HCT116 (cell line): ENCODE results near the gene TSPEAR. TPM values are rescaled to one million over a fixed set of nuclear protein-coding genes. Genes with fewer than 3 reads are reported as not detected.
A peak's percentile ranks its signal among the peaks of the same experiment; 100 is the strongest.

Experiments used
- ATAC-seq: fragments of 200-7000 bp; cut with Tn5 transposase; 2 replicates; pipeline ENCODE4 v1.9.1; 2020; ENCODE audit warnings: mild to moderate bottlenecking, moderate library complexity
- BruUV-seq: library from RNA; stranded (reverse); fragments of 400-500 nt; replicated peaks from 2 replicates; lab custom pipeline; 2021; lab: Mats Ljungman, UMichigan
- CTCF ChIA-PET: fragments of 300-600 bp; sonication (Branson Sonifier 250); formaldehyde crosslinking; loops from one replicate; lab custom pipeline; 2021; ENCODE audit warnings: antibody characterized with exemption; lab: Charles Lee
- POLR2A ChIA-PET: fragments of 300-600, 350-600 bp; sonication (Branson Sonifier 250); formaldehyde crosslinking; loops from one replicate; lab custom pipeline; 2021; ENCODE audit warnings: antibody characterized with exemption; lab: Charles Lee
- RAD21 ChIA-PET, 2 experiments: fragments of 300-600 bp; sonication (Branson Sonifier 250); formaldehyde crosslinking; loops; one replicate each; lab custom pipeline; 2023; ENCODE audit warnings: low total read pairs in 2 of 2; ENCODE audit not compliant: uncharacterized antibody in 2 of 2, unreplicated experiment in 2 of 2, low non-redundant PET in 1 of 2; lab: Charles Lee
- DNase-seq: peaks from one replicate; pipeline ENCODE4 v3.0.0-alpha.2; 2010; ENCODE audit warnings: low read depth, low spot score
- H2AFZ ChIP-seq: fragments of 200-600 bp; shearing (Covaris generic), sonication (generic); 2 replicates; pipeline ENCODE4 v1.6.1; 2017; ENCODE audit warnings: low read depth, mixed run types, mixed read lengths, antibody characterized with exemption, low read length; ENCODE audit not compliant: poor library complexity, severe bottlenecking
- H3K27ac ChIP-seq: 2 replicates; pipeline ENCODE4 v1.5.1; 2012; ENCODE audit warnings: low read depth, low read length
- H3K27me3 ChIP-seq: fragments of 200-600 bp; sonication (generic); 2 replicates; pipeline ENCODE4 v1.6.1; 2016; ENCODE audit warnings: mixed run types, low read length, mixed read lengths; ENCODE audit not compliant: insufficient read depth
- H3K36me3 ChIP-seq, 2 experiments: fragments of 200-500 bp in 1 of 2; fragments of 200-600 bp in 1 of 2; sonication (Bioruptor generic) in 1 of 2; sonication (generic) in 1 of 2; 2 replicates each; pipeline versions ENCODE4 v1.5.1 to v1.6.1; 2014 to 2016; ENCODE audit warnings: low read length in 2 of 2, inconsistent platforms in 1 of 2, mixed read lengths in 1 of 2, mixed run types in 1 of 2; ENCODE audit not compliant: insufficient read depth in 2 of 2, control insufficient read depth in 1 of 2
- H3K4me1 ChIP-seq, 2 experiments: fragments of 200-600 bp in 1 of 2; sonication (generic) in 1 of 2; 2 replicates each; pipeline versions ENCODE4 v1.5.1 to v1.6.1; 2012 to 2017; ENCODE audit warnings: low read length in 2 of 2, inconsistent platforms in 1 of 2, mild to moderate bottlenecking in 1 of 2, mixed read lengths in 1 of 2, mixed run types in 1 of 2, moderate library complexity in 1 of 2; ENCODE audit not compliant: insufficient read depth in 2 of 2, control insufficient read depth in 1 of 2
- H3K4me2 ChIP-seq: fragments of 200-600 bp; sonication (generic); 2 replicates; pipeline ENCODE4 v1.6.1; 2017; ENCODE audit warnings: mixed run types, low read length, mixed read lengths
- H3K4me3 ChIP-seq, 2 experiments: fragments of 200-600 bp in 1 of 2; sonication (generic) in 1 of 2; replicated peaks in 1 of 2; 2 replicates each; pipeline ENCODE4 v1.5.1; 2011 to 2016; ENCODE audit warnings: low read length in 2 of 2, control low read depth in 1 of 2, low read depth in 1 of 2, mild to moderate bottlenecking in 1 of 2, mixed read lengths in 1 of 2, mixed run types in 1 of 2
- H3K79me2 ChIP-seq: fragments of 200-600 bp; sonication (generic); 2 replicates; pipeline ENCODE4 v1.6.1; 2017; ENCODE audit warnings: mild to moderate bottlenecking, mixed run types, low read length, moderate library complexity, mixed read lengths; ENCODE audit not compliant: insufficient read depth
- H3K9ac ChIP-seq: fragments of 200-600 bp; sonication (generic); 2 replicates; pipeline ENCODE4 v1.6.1; 2016; ENCODE audit warnings: low read length, mixed read lengths
- H3K9me2 ChIP-seq: fragments of 200-600 bp; sonication (generic), shearing (Covaris generic); 2 replicates; pipeline ENCODE4 v1.6.1; 2017; ENCODE audit warnings: mixed run types, mild to moderate bottlenecking, moderate library complexity; ENCODE audit not compliant: insufficient read depth
- H3K9me3 ChIP-seq, 2 experiments: fragments of 200-500 bp in 1 of 2; fragments of 200-600 bp in 1 of 2; sonication (Bioruptor generic) in 1 of 2; sonication (generic) in 1 of 2; 2 replicates each; pipeline ENCODE4 v1.6.1; 2014 to 2017; ENCODE audit warnings: low read length in 2 of 2, mixed read lengths in 2 of 2, inconsistent platforms in 1 of 2, low read depth in 1 of 2, mild to moderate bottlenecking in 1 of 2, mixed run types in 1 of 2, moderate library complexity in 1 of 2; ENCODE audit not compliant: control insufficient read depth in 1 of 2, insufficient read depth in 1 of 2
- H4K20me1 ChIP-seq: fragments of 200-600 bp; sonication (generic), shearing (Covaris generic); 2 replicates; pipeline ENCODE4 v1.6.1; 2017; ENCODE audit warnings: mixed run types, mild to moderate bottlenecking, moderate library complexity; ENCODE audit not compliant: insufficient read depth
- CBX3 ChIP-seq: IDR thresholded peaks from 2 replicates; pipeline ENCODE4 v1.6.1; 2012; ENCODE audit warnings: low read depth
- FOSL1 ChIP-seq: IDR thresholded peaks from 2 replicates; pipeline ENCODE4 v1.6.1; 2012; ENCODE audit warnings: low read depth
- POLR2AphosphoS5 ChIP-seq: IDR thresholded peaks from 2 replicates; pipeline ENCODE4 v1.6.1; 2011; ENCODE audit warnings: mild to moderate bottlenecking, low read depth, low read length, moderate library complexity
- RAD21 ChIP-seq: IDR thresholded peaks from 2 replicates; pipeline ENCODE4 v1.6.1; 2012; ENCODE audit warnings: low read depth, mild to moderate bottlenecking
- SIN3A ChIP-seq: IDR thresholded peaks from 2 replicates; pipeline ENCODE4 v1.6.1; 2012; ENCODE audit warnings: low read depth
- SP1 ChIP-seq: IDR thresholded peaks from 2 replicates; pipeline ENCODE4 v1.6.1; 2012; ENCODE audit warnings: low read depth
- TCF7L2 ChIP-seq: IDR thresholded peaks from 2 replicates; pipeline ENCODE4 v1.7.0; 2011; ENCODE audit warnings: borderline replicate concordance, inconsistent platforms; ENCODE audit not compliant: insufficient read depth, insufficient read length; ENCODE audit errors: extremely low read depth
- intact Hi-C: fragments of 100-400 bp; cut with micrococcal nuclease; formaldehyde crosslinking; loops from 2 replicates; pipeline ENCODE4 v1.10.0; 2022
- total RNA-seq: library from RNA; stranded (reverse); gene quantifications from one replicate; pipeline ENCODE4 v1.2.1, GENCODE V29; 2021; ENCODE audit not compliant: unreplicated experiment
- TF ChIP-seq, protein P1 (sequence below): IDR thresholded peaks from 2 replicates; pipeline ENCODE4 v1.6.1; 2011; ENCODE audit warnings: mild to moderate bottlenecking, low read length, moderate library complexity; ENCODE audit not compliant: insufficient replicate concordance; ENCODE audit errors: extremely low read depth
- TF ChIP-seq, protein P2 (sequence below): IDR thresholded peaks from 2 replicates; pipeline ENCODE4 v1.6.1; 2012
- TF ChIP-seq, protein P3 (sequence below), 3 experiments: fragments of 200-600 bp in 1 of 3; sonication (generic) in 1 of 3; IDR thresholded peaks in 2 of 3; conservative IDR thresholded peaks in 1 of 3; 2 replicates each; pipeline ENCODE4 v1.5.1; 2012 to 2017; ENCODE audit warnings: low read depth in 2 of 3, low read length in 2 of 3, antibody characterized with exemption in 1 of 3, borderline replicate concordance in 1 of 3, control low read depth in 1 of 3, mild to moderate bottlenecking in 1 of 3, mixed read lengths in 1 of 3, mixed run types in 1 of 3, moderate library complexity in 1 of 3; ENCODE audit not compliant: insufficient read depth in 1 of 3

TSPEAR gene
- total RNA-seq, 1 experiment from 2014 or later, result not detected

DNA sequence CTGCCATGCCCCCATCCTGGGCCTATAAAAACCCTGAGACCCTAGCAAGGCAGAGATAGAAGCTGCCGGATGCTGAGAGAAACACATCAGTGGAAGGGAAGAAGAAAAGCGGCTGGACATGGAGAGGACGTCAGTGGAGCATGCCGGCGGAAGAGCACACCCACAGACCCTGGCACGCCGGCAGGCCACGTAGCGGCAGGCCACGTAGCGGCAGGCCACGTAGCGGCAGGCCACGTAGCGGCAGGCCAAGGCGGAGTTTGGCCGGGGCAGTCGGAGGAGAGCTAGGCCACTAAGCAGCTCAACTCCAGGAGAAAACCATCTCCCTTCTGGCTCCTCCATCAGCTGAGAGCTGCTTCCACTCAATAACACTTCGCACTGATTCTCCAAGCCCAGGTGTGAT, 221.0 kb downstream of the TSPEAR start:
- intact Hi-C loops, result no loop called here
- no peak overlapping the region for H3K4me2 ChIP-seq
- no TSS peak for BruUV-seq
- TF ChIP-seq SP1, result no peak
- TF ChIP-seq CBX3, result no peak
- TF ChIP-seq, protein P1, sequence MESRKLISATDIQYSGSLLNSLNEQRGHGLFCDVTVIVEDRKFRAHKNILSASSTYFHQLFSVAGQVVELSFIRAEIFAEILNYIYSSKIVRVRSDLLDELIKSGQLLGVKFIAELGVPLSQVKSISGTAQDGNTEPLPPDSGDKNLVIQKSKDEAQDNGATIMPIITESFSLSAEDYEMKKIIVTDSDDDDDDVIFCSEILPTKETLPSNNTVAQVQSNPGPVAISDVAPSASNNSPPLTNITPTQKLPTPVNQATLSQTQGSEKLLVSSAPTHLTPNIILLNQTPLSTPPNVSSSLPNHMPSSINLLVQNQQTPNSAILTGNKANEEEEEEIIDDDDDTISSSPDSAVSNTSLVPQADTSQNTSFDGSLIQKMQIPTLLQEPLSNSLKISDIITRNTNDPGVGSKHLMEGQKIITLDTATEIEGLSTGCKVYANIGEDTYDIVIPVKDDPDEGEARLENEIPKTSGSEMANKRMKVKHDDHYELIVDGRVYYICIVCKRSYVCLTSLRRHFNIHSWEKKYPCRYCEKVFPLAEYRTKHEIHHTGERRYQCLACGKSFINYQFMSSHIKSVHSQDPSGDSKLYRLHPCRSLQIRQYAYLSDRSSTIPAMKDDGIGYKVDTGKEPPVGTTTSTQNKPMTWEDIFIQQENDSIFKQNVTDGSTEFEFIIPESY, result no peak
- TF ChIP-seq, protein P2, sequence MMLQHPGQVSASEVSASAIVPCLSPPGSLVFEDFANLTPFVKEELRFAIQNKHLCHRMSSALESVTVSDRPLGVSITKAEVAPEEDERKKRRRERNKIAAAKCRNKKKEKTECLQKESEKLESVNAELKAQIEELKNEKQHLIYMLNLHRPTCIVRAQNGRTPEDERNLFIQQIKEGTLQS, result no peak
- no peak for TF ChIP-seq FOSL1
- TF ChIP-seq TCF7L2, result no peak
- TF ChIP-seq SIN3A, result no peak
- POLR2A ChIA-PET, result no interaction called here
- no peak overlapping the region for H3K4me3 ChIP-seq
- no peaks in the 10 kb centered on the region for H4K20me1 ChIP-seq
- H3K27me3 ChIP-seq, result peaks cover 3% of the 10 kb centered on the region; the same call in 1 of the 2 replicates
- H3K9ac ChIP-seq, result no peak overlapping the region
- ATAC-seq (no peak), DNase-seq (no peak)
- H3K79me2 ChIP-seq, result no peaks in the 10 kb centered on the region
- H3K36me3 ChIP-seq, result no peaks in the 10 kb centered on the region
- H3K27ac ChIP-seq, result no peak overlapping the region
- peaks cover 11 to 13% of the 10 kb centered on the region in 2 experiments; a peak in 2 of 4 replicates for H3K9me3 ChIP-seq
- CTCF ChIA-PET, result no interaction called here
- H3K4me1 ChIP-seq, result no peaks in the 10 kb centered on the region
- H3K9me2 ChIP-seq, result no peaks in the 10 kb centered on the region
- RAD21 ChIA-PET, result no interaction called here
- H2AFZ ChIP-seq, result no peak overlapping the region

DNA sequence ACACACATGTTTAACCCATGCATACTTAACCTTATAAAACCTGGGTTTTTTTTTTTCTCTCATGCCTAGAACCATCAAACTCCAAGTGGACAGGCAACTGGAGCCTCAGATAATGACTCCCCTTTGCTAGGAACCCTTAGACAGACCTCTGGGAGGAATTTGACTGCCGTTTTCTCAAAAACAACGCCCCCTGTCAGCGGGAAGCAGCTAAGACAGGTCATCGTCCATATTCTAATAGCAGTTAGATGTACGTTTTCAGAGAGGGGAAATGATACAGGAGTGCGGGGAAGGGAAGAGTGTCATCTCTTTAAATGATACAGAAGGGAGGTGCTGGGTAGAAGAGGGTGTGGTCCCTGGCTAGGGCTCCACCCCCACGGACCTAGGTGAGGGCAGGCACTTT, 221.4 kb downstream of the TSPEAR start:
- Histone ChIP-seq H3K79me2 (no peaks in the 10 kb centered on the region), H3K27me3 (no peaks in the 10 kb centered on the region; the same call in 1 of the 2 replicates), H3K9ac (no peak overlapping the region), H3K9me2 (no peaks in the 10 kb centered on the region), H3K9me3 (peaks cover 11 to 13% of the 10 kb centered on the region in 2 experiments; a peak in 2 of 4 replicates), H4K20me1 (no peaks in the 10 kb centered on the region), H3K4me1 (peaks cover 0 to 4% of the 10 kb centered on the region in 2 experiments; a peak in 1 of 4 replicates), H3K4me3 (no peak overlapping the region), H3K4me2 (no peak overlapping the region), H3K36me3 (no peaks in the 10 kb centered on the region), H3K27ac (no peak overlapping the region), H2AFZ (no peak overlapping the region)
- ChIA-PET CTCF (no interaction called here), RAD21 (no interaction called here), POLR2A (no interaction called here)
- DNase-seq (peak; percentile 8), ATAC-seq (peak; percentile 65)
- TF ChIP-seq RAD21, result no peak
- TF ChIP-seq, protein P3, sequence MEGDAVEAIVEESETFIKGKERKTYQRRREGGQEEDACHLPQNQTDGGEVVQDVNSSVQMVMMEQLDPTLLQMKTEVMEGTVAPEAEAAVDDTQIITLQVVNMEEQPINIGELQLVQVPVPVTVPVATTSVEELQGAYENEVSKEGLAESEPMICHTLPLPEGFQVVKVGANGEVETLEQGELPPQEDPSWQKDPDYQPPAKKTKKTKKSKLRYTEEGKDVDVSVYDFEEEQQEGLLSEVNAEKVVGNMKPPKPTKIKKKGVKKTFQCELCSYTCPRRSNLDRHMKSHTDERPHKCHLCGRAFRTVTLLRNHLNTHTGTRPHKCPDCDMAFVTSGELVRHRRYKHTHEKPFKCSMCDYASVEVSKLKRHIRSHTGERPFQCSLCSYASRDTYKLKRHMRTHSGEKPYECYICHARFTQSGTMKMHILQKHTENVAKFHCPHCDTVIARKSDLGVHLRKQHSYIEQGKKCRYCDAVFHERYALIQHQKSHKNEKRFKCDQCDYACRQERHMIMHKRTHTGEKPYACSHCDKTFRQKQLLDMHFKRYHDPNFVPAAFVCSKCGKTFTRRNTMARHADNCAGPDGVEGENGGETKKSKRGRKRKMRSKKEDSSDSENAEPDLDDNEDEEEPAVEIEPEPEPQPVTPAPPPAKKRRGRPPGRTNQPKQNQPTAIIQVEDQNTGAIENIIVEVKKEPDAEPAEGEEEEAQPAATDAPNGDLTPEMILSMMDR (IDR thresholded peaks at IDR 0.05 in 2 of 3, conservative IDR thresholded peaks at IDR 0.05 in 1 of 3; ENCODE audit: borderline replicate concordance in 1 of 3, insufficient read depth in 1 of 3, low read depth in 2 of 3, low read length in 2 of 3), result peak in 2 of 3 experiments; percentile 61 to 62; a peak in 4 of 6 replicates
- TF ChIP-seq POLR2AphosphoS5, result no peak
- BruUV-seq, result no TSS peak
- intact Hi-C loops, result no loop called here
